ENCODE measurements around the gene CPA5.
"Not testable (repeated sequence)": the region's sequence is repeated elsewhere in the genome, so short reads cannot be mapped to it uniquely, and the experiment has no call there.

The CPA5 gene

GRCh38 chr7:130358471-130358870 is 13.9 kb downstream of the CPA5 start:
- DNase-seq (ENCODE audit: low read depth in 2 of 2, low spot score in 1 of 2) = no peak

- DNase-seq (ENCODE audit: low read depth in 2 of 2, low spot score in 1 of 2) = no peak
Observed at GRCh38 chr7:130359276-130359857, 14.8 kb downstream of the CPA5 start.

GRCh38 chr7:130360518-130360917 is 15.9 kb downstream of the CPA5 start:
- no peak for DNase-seq (ENCODE audit: low read depth in 2 of 2, low spot score in 1 of 2)

GRCh38 chr7:130361681-130362080 is 17.1 kb downstream of the CPA5 start:
- DNase-seq (ENCODE audit: low read depth in 2 of 2, low spot score in 1 of 2) = no peak

GRCh38 chr7:130362251-130362816 is 17.7 kb downstream of the CPA5 start:
- no peak for DNase-seq (ENCODE audit: low read depth in 2 of 2, low spot score in 1 of 2)

GRCh38 chr7:130363026-130363847 is 18.6 kb downstream of the CPA5 start:
- DNase-seq (ENCODE audit: low read depth in 2 of 2, low spot score in 1 of 2) = no peak

GRCh38 chr7:130364451-130364850 is 19.8 kb downstream of the CPA5 start:
- no peak for DNase-seq (ENCODE audit: low read depth in 2 of 2, low spot score in 1 of 2)

GRCh38 chr7:130365088-130365487 is 20.5 kb downstream of the CPA5 start:
- DNase-seq (ENCODE audit: low read depth in 2 of 2, low spot score in 1 of 2) = no peak

GRCh38 chr7:130365511-130366441 is 21.2 kb downstream of the CPA5 start:
- no peak for DNase-seq (ENCODE audit: low read depth in 2 of 2, low spot score in 1 of 2)

- DNase-seq (ENCODE audit: low read depth in 2 of 2, low spot score in 1 of 2) = no peak
Observed at GRCh38 chr7:130366564-130366963, 21.9 kb downstream of the CPA5 start.

GRCh38 chr7:130367088-130367755 is 22.6 kb downstream of the CPA5 start:
- DNase-seq (ENCODE audit: low read depth in 2 of 2, low spot score in 1 of 2) = no peak

- no peak for DNase-seq (ENCODE audit: low read depth in 2 of 2, low spot score in 1 of 2)
Observed at GRCh38 chr7:130367836-130368746, 23.5 kb downstream of the CPA5 start.

GRCh38 chr7:130369110-130369711 is 24.6 kb downstream of the CPA5 start:
- no peak for DNase-seq (ENCODE audit: low read depth in 2 of 2, low spot score in 1 of 2)

GRCh38 chr7:130369831-130370550 is 25.4 kb downstream of the CPA5 start:
- no peak for DNase-seq (ENCODE audit: low read depth in 2 of 2, low spot score in 1 of 2)

GRCh38 chr7:130371046-130371445 is 26.4 kb downstream of the CPA5 start:
- DNase-seq (ENCODE audit: low read depth in 2 of 2, low spot score in 1 of 2) = no peak

GRCh38 chr7:130372402-130373165 is 28.0 kb downstream of the CPA5 start:
- DNase-seq (ENCODE audit: low read depth in 2 of 2, low spot score in 1 of 2) = no peak

- DNase-seq (ENCODE audit: low read depth in 2 of 2, low spot score in 1 of 2) = no peak
Observed at GRCh38 chr7:130374507-130374906, 29.9 kb downstream of the CPA5 start.

GRCh38 chr7:130376461-130376860 is 31.8 kb downstream of the CPA5 start:
- DNase-seq (ENCODE audit: low read depth in 2 of 2, low spot score in 1 of 2) = not testable (repeated sequence)

Data from stimulated activated CD8-positive, alpha-beta memory T cell treated with anti-CD3 and anti-CD28 coated beads, Interleukin-4, amount 100 ng/mL, for 4 hours (primary cell).